CD4-positive, alpha-beta T cell (primary cell): ENCODE measurements around the gene CDKAL1. TPM values are rescaled to one million over a fixed set of nuclear protein-coding genes. Genes with fewer than 3 reads are reported as not detected.

Experiments
- ATAC-seq: fragments of 200-7000 bp; cut with Tn5 transposase; one replicate; pipeline ENCODE4 v1.10.0; 2022; ENCODE audit warnings: mild to moderate bottlenecking; ENCODE audit not compliant: poor library complexity
- CTCF ChIA-PET: fragments of 350-600 bp; sonication (Branson Sonifier 250); formaldehyde crosslinking; loops from one replicate; lab custom pipeline; 2021; ENCODE audit warnings: antibody characterized with exemption, inconsistent platforms; lab: Charles Lee
- POLR2A ChIA-PET: fragments of 350-600 bp; sonication (Branson Sonifier 250); formaldehyde crosslinking; loops from one replicate; lab custom pipeline; 2021; ENCODE audit warnings: antibody characterized with exemption, inconsistent platforms; lab: Charles Lee
- DNase-seq, 14 experiments: peaks; one replicate each; pipeline ENCODE4 v3.0.0-alpha.2; 2013 to 2020; ENCODE audit warnings: mixed read lengths in 2 of 14
- H3K27ac ChIP-seq, 2 donors: one replicate each; pipeline versions ENCODE4 v1.5.1 to v1.7.0; 2013; ENCODE audit warnings: low read length in 2 of 2, low read depth in 1 of 2, mild to moderate bottlenecking in 1 of 2
- H3K27me3 ChIP-seq, 2 experiments: 1 replicate in 1 of 2; 2 replicates in 1 of 2; pipeline versions ENCODE4 v1.6.1 to v1.7.0; 2013; ENCODE audit warnings: low read length in 2 of 2, control low read depth in 1 of 2, mild to moderate bottlenecking in 1 of 2, moderate library complexity in 1 of 2; ENCODE audit not compliant: insufficient read depth in 2 of 2, control insufficient read depth in 1 of 2
- H3K36me3 ChIP-seq: one replicate; pipeline ENCODE4 v1.6.1; 2013; ENCODE audit warnings: low read length, control low read depth; ENCODE audit not compliant: insufficient read depth
- H3K4me1 ChIP-seq: one replicate; pipeline ENCODE4 v1.6.1; 2013; ENCODE audit warnings: low read length, control low read depth; ENCODE audit not compliant: insufficient read depth
- H3K4me3 ChIP-seq: one replicate; pipeline ENCODE4 v1.5.1; 2013; ENCODE audit warnings: mild to moderate bottlenecking, low read length, moderate library complexity
- H3K9me3 ChIP-seq, 2 experiments: 1 replicate in 1 of 2; 2 replicates in 1 of 2; pipeline versions ENCODE4 v1.6.1 to v1.7.0; 2013; ENCODE audit warnings: low read length in 2 of 2, mild to moderate bottlenecking in 2 of 2, control low read depth in 1 of 2, moderate library complexity in 1 of 2; ENCODE audit not compliant: control insufficient read depth in 1 of 2, insufficient read depth in 1 of 2
- H3K27ac Mint-ChIP-seq: one replicate; pipeline ENCODE4 v1.8.0; 2020; ENCODE audit warnings: mixed read lengths
- H3K27me3 Mint-ChIP-seq: one replicate; pipeline ENCODE4 v1.8.0; 2021; ENCODE audit warnings: mixed read lengths
- H3K36me3 Mint-ChIP-seq: one replicate; pipeline ENCODE4 v1.8.0; 2021; ENCODE audit warnings: low read depth, mixed read lengths
- H3K4me1 Mint-ChIP-seq: one replicate; pipeline ENCODE4 v1.8.0; 2021; ENCODE audit warnings: low read depth, mixed read lengths
- H3K4me3 Mint-ChIP-seq: one replicate; pipeline ENCODE4 v1.8.0; 2020; ENCODE audit warnings: mild to moderate bottlenecking, mixed read lengths
- H3K9me3 Mint-ChIP-seq: one replicate; pipeline ENCODE4 v1.8.0; 2020; ENCODE audit warnings: mixed read lengths
- CTCF ChIP-seq: fragments of 200-600 bp; IDR thresholded peaks from one replicate; pipeline ENCODE4 v1.8.0; 2022; ENCODE audit warnings: antibody characterized with exemption, mild to moderate bottlenecking
- intact Hi-C, 2 experiments: fragments of 100-400 bp; cut with DNase I in 1 of 2; cut with micrococcal nuclease in 1 of 2; formaldehyde crosslinking; loops; one replicate each; pipeline versions ENCODE4 v1.15.1 to v1.9.0; 2023 to 2025; cut with DNase I, micrococcal nuclease
- total RNA-seq, 174 experiments: library from RNA in 2 of 174; stranded (reverse) in 2 of 174; gene quantifications; one replicate each; pipeline ENCODE4 v1.2.3 and lab custom pipeline; 2021 to 2026

The CDKAL1 gene
- total RNA-seq, 2 experiments from 2014 or later, result 21.3 to 23.9 TPM

DNA sequence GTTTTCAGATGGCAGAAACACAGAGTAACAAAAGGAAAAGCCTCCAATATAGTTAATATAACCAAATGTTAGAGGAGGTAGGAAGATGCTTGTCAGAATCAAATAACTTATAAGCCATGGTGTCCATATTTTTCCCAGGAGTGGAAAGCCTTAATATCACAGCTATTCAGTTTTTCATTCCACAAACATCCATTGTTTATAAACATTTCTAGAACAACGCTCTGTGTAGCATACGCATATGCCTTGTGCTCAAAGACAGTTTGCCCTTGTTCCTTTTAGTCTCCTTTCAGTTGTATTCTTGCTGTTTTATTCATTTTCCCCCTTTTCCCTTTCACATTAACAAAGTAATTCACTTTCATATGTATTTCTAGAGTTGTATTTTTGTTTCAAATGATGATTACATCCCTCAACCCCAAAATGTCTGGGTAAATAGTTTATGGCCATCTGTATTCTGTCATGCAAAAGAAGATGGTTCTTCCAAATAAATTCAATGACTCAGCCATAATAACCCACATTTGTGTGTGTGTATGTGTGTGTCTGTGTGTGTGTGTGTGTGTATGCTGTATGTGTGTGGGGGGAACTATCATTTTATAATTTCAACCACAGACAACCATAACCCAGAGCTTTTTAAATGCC lies 603.6 kb downstream of the CDKAL1 start:
- H3K4me3 ChIP-seq, result no peak overlapping the region
- no peaks in the 10 kb centered on the region for H3K27me3 ChIP-seq
- Mint-ChIP-seq H3K4me1 (no peaks in the 10 kb centered on the region), H3K27ac (no peak overlapping the region), H3K9me3 (no peaks in the 10 kb centered on the region), H3K36me3 (peaks cover 39% of the 10 kb centered on the region), H3K4me3 (no peak overlapping the region), H3K27me3 (no peaks in the 10 kb centered on the region)
- TF ChIP-seq CTCF, result no peak
- ChIA-PET CTCF (no interaction called here), POLR2A (no interaction called here)
- H3K9me3 ChIP-seq, result no peaks in the 10 kb centered on the region
- intact Hi-C loops, result no loop called here
- H3K36me3 ChIP-seq, result no peaks in the 10 kb centered on the region
- DNase-seq (no peak), ATAC-seq (no peak)
- no peaks in the 10 kb centered on the region for H3K4me1 ChIP-seq
- no peak overlapping the region for H3K27ac ChIP-seq

- H3K27ac ChIP-seq, result no peak overlapping the region
- Mint-ChIP-seq H3K4me1 (no peaks in the 10 kb centered on the region), H3K27ac (no peak overlapping the region), H3K27me3 (no peaks in the 10 kb centered on the region), H3K4me3 (no peak overlapping the region), H3K36me3 (peaks cover 40% of the 10 kb centered on the region), H3K9me3 (no peaks in the 10 kb centered on the region)
- H3K27me3 ChIP-seq, result no peaks in the 10 kb centered on the region
- H3K4me3 ChIP-seq, result no peak overlapping the region
- H3K9me3 ChIP-seq, result no peaks in the 10 kb centered on the region
- H3K36me3 ChIP-seq, result no peaks in the 10 kb centered on the region
- ChIA-PET POLR2A (no interaction called here), CTCF (no interaction called here)
- intact Hi-C loops, result no loop called here
- no peak for TF ChIP-seq CTCF
- DNase-seq, result no peak
- no peak for ATAC-seq
- no peaks in the 10 kb centered on the region for H3K4me1 ChIP-seq
Measured at GRCh38 chr6:21138336-21139069, 604.2 kb downstream of the CDKAL1 start.

DNA sequence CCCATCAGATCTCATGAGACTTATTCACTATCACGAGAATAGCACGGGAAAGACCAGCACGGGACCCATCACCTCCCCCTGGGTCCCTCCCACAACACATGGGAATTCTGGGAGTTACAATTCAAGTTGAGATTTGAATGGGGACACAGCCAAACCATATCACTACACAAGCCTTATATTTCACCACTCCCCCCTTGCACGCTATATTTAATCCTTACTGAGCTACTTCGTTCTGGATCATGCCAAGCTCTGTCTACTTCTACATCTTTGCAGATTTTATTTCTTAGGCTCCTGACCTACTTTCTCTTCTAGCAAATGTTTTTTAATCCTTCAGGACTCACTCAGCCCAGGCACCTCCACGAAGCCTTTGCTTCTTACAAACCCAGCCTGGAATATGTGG lies 606.7 kb downstream of the CDKAL1 start:
- Mint-ChIP-seq H3K4me3 (no peak overlapping the region), H3K9me3 (no peaks in the 10 kb centered on the region), H3K27me3 (no peaks in the 10 kb centered on the region), H3K36me3 (peaks cover 39% of the 10 kb centered on the region), H3K4me1 (no peaks in the 10 kb centered on the region), H3K27ac (no peak overlapping the region)
- TF ChIP-seq CTCF, result no peak
- POLR2A ChIA-PET, result no interaction called here
- no peaks in the 10 kb centered on the region for H3K27me3 ChIP-seq
- intact Hi-C loops, result no loop called here
- DNase-seq, result no peak
- ATAC-seq, result no peak
- H3K36me3 ChIP-seq, result no peaks in the 10 kb centered on the region
- H3K27ac ChIP-seq, result no peak overlapping the region
- H3K4me3 ChIP-seq, result no peak overlapping the region
- CTCF ChIA-PET, result no interaction called here
- H3K9me3 ChIP-seq, result no peaks in the 10 kb centered on the region
- no peaks in the 10 kb centered on the region for H3K4me1 ChIP-seq
